HEK293 (cell line): ENCODE measurements around the gene RBP2.

Experiments
- CTCF ChIP-seq: fragments of 450-650 bp; formaldehyde crosslinking; IDR thresholded peaks from 2 replicates; pipeline ENCODE4 v1.5.1; 2016; ENCODE audit warnings: missing biosample characterization, missing genetic modification characterization
- FEZF1 ChIP-seq: fragments of 450-650 bp; formaldehyde crosslinking; IDR thresholded peaks from 2 replicates; pipeline ENCODE4 v1.5.1; 2016; ENCODE audit warnings: missing biosample characterization, missing genetic modification characterization
- REST ChIP-seq: fragments of 450-650 bp; formaldehyde crosslinking; IDR thresholded peaks from 2 replicates; pipeline ENCODE4 v1.5.1; 2016; ENCODE audit warnings: missing biosample characterization, missing genetic modification characterization
- SP2 ChIP-seq: fragments of 450-650 bp; formaldehyde crosslinking; IDR thresholded peaks from 2 replicates; pipeline ENCODE4 v1.5.1; 2016; ENCODE audit warnings: missing biosample characterization, missing genetic modification characterization
- SP7 ChIP-seq: fragments of 450-650 bp; formaldehyde crosslinking; IDR thresholded peaks from 2 replicates; pipeline ENCODE4 v1.5.1; 2016; ENCODE audit warnings: missing biosample characterization, missing genetic modification characterization
- ZBTB26 ChIP-seq: fragments of 450-650 bp; formaldehyde crosslinking; optimal IDR thresholded peaks from 2 replicates; pipeline ENCODE3; 2016; ENCODE audit warnings: missing biosample characterization, mild to moderate bottlenecking, missing genetic modification characterization
- ZNF223 ChIP-seq: fragments of 450-650 bp; formaldehyde crosslinking; IDR thresholded peaks from 2 replicates; pipeline ENCODE4 v1.5.1; 2016; ENCODE audit warnings: missing biosample characterization, missing genetic modification characterization
- ZNF23 ChIP-seq: fragments of 450-650 bp; formaldehyde crosslinking; IDR thresholded peaks from 2 replicates; pipeline ENCODE4 v1.5.1; 2016; ENCODE audit warnings: missing biosample characterization, missing genetic modification characterization, borderline replicate concordance
- ZNF239 ChIP-seq: fragments of 450-650 bp; formaldehyde crosslinking; IDR thresholded peaks from 2 replicates; pipeline ENCODE4 v1.5.1; 2016; ENCODE audit warnings: missing biosample characterization, missing genetic modification characterization
- ZNF629 ChIP-seq: fragments of 450-650 bp; formaldehyde crosslinking; IDR thresholded peaks from 2 replicates; pipeline ENCODE4 v1.5.1; 2017; ENCODE audit warnings: missing biosample characterization, missing genetic modification characterization
- ZNF830 ChIP-seq: fragments of 450-650 bp; IDR thresholded peaks from 2 replicates; pipeline ENCODE4 v1.5.0; 2018; ENCODE audit warnings: missing biosample characterization, missing genetic modification characterization, low read depth, mild to moderate bottlenecking, moderate library complexity

- TF ChIP-seq FEZF1 (tag by site-specific recombination) (no peak), REST (tag by site-specific recombination) (no peak), ZNF223 (tag by site-specific recombination) (no peak), CTCF (tag by site-specific recombination) (no peak), SP2 (tag by site-specific recombination) (no peak), ZBTB26 (tag by site-specific recombination) (no peak), ZNF629 (tag by site-specific recombination) (no peak), SP7 (tag by site-specific recombination) (no peak), ZNF239 (tag by site-specific recombination) (no peak), ZNF23 (tag by site-specific recombination) (no peak), ZNF830 (tag by site-specific recombination) (no peak)
Measured at GRCh38 chr3:139480585-139480984, 4.3 kb upstream of the RBP2 start.
